ENCODE results near the gene CIAO3. TPM values are rescaled to one million over a fixed set of nuclear protein-coding genes. Genes with fewer than 3 reads are reported as not detected.

Gene CIAO3
- polyA plus RNA-seq, 3 donors: 8.6 to 41.1 (median 11.8) TPM

- Histone ChIP-seq H3K4me3 (replicated peaks in 1 of 3; ENCODE audit: low read depth in 2 of 3, low read length in 3 of 3) (no peak overlapping the region), H4K20me1 (ENCODE audit: insufficient read depth, low read length) (peaks cover 23% of the 10 kb centered on the region), H3K27me3 (ENCODE audit: control insufficient read depth in 2 of 2, insufficient read depth in 2 of 2, low read length in 2 of 2) (peaks cover 0 to 9% of the 10 kb centered on the region in 2 donors), H3K9me3 (replicated peaks in 1 of 2; ENCODE audit: control insufficient read depth in 1 of 2, insufficient read depth in 1 of 2, low read length in 2 of 2) (no peaks in the 10 kb centered on the region), H3K4me1 (ENCODE audit: control insufficient read depth in 1 of 2, insufficient read depth in 2 of 2, low read length in 2 of 2) (peaks cover 3 to 5% of the 10 kb centered on the region in 2 donors), H3K4me2 (replicated peaks; ENCODE audit: extremely low read depth, low read length, poor library complexity, severe bottlenecking) (no peak overlapping the region), H3K79me2 (ENCODE audit: insufficient read depth, low read length) (no peaks in the 10 kb centered on the region), H2AFZ (ENCODE audit: insufficient read depth, low read depth, low read length, poor library complexity, severe bottlenecking) (no peak overlapping the region), H3K9ac (ENCODE audit: insufficient read depth, low read length, poor library complexity, severe bottlenecking) (no peak overlapping the region), H3K27ac (ENCODE audit: low read depth in 1 of 2, low read length in 2 of 2) (no peak overlapping the region), H3K36me3 (replicated peaks in 1 of 2; ENCODE audit: control insufficient read depth in 1 of 2, insufficient read depth in 2 of 2, low read length in 2 of 2) (peaks cover 6 to 8% of the 10 kb centered on the region in 2 donors)
- Mint-ChIP-seq H3K4me3 (no peak overlapping the region), H3K9me3 (peaks cover 0 to 3% (median 0%) of the 10 kb centered on the region in 7 donors), H3K27ac (no peak overlapping the region), H3K4me1 (peaks cover 1% of the 10 kb centered on the region), H3K36me3 (peaks cover 9 to 12% of the 10 kb centered on the region in 2 donors), H3K27me3 (ENCODE audit: low read depth in 3 of 3) (peaks cover 0 to 20% (median 10%) of the 10 kb centered on the region in 3 donors)
- intact Hi-C loops (cut with micrococcal nuclease): no loop called here
- TF ChIP-seq, protein P1, sequence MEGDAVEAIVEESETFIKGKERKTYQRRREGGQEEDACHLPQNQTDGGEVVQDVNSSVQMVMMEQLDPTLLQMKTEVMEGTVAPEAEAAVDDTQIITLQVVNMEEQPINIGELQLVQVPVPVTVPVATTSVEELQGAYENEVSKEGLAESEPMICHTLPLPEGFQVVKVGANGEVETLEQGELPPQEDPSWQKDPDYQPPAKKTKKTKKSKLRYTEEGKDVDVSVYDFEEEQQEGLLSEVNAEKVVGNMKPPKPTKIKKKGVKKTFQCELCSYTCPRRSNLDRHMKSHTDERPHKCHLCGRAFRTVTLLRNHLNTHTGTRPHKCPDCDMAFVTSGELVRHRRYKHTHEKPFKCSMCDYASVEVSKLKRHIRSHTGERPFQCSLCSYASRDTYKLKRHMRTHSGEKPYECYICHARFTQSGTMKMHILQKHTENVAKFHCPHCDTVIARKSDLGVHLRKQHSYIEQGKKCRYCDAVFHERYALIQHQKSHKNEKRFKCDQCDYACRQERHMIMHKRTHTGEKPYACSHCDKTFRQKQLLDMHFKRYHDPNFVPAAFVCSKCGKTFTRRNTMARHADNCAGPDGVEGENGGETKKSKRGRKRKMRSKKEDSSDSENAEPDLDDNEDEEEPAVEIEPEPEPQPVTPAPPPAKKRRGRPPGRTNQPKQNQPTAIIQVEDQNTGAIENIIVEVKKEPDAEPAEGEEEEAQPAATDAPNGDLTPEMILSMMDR (IDR thresholded peaks at IDR 0.05): no peak
- 57% methylated on average over 19 of the region's 19 CpGs for WGBS (ENCODE audit: insufficient coverage)
- no peak for DNase-seq
Measured at GRCh38 chr16:781346-782010, 40.7 kb upstream of the CIAO3 start.

DNA sequence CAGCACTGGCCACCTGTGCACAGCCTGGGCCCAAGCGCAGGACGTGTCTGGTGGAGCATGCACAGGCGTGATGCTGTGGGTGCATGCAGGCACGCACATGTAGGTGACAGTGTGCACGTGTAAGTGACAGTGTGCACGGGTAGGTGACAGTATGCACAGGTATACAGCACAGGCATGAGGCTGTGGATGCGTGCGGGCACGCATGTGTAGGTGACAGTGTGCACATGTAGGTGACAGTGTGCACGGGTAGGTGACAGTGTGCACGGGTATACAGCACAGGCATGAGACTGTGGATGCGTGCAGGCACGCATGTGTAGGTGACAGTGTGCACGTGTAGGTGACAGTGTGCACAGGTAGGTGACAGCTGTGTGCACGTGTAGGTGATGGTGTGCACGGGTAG is 39.5 kb upstream of the CIAO3 start:
- Histone ChIP-seq H3K4me1 (ENCODE audit: control insufficient read depth in 1 of 2, insufficient read depth in 2 of 2, low read length in 2 of 2) (no peaks in the 10 kb centered on the region), H3K36me3 (replicated peaks in 1 of 2; ENCODE audit: control insufficient read depth in 1 of 2, insufficient read depth in 2 of 2, low read length in 2 of 2) (no peaks in the 10 kb centered on the region), H3K4me3 (replicated peaks in 1 of 3; ENCODE audit: low read depth in 2 of 3, low read length in 3 of 3) (no peak overlapping the region), H3K79me2 (ENCODE audit: insufficient read depth, low read length) (no peaks in the 10 kb centered on the region), H3K27me3 (ENCODE audit: control insufficient read depth in 2 of 2, insufficient read depth in 2 of 2, low read length in 2 of 2) (peaks cover 0 to 9% of the 10 kb centered on the region in 2 donors), H3K9ac (ENCODE audit: insufficient read depth, low read length, poor library complexity, severe bottlenecking) (no peak overlapping the region), H3K27ac (ENCODE audit: low read depth in 1 of 2, low read length in 2 of 2) (no peak overlapping the region), H2AFZ (ENCODE audit: insufficient read depth, low read depth, low read length, poor library complexity, severe bottlenecking) (no peak overlapping the region), H3K9me3 (replicated peaks in 1 of 2; ENCODE audit: control insufficient read depth in 1 of 2, insufficient read depth in 1 of 2, low read length in 2 of 2) (no peaks in the 10 kb centered on the region), H3K4me2 (replicated peaks; ENCODE audit: extremely low read depth, low read length, poor library complexity, severe bottlenecking) (no peak overlapping the region), H4K20me1 (ENCODE audit: insufficient read depth, low read length) (peaks cover 11% of the 10 kb centered on the region)
- H3K4me1 Mint-ChIP-seq: no peaks in the 10 kb centered on the region
- no peak for DNase-seq
- H3K9me3 Mint-ChIP-seq: peaks cover 0 to 3% (median 0%) of the 10 kb centered on the region in 7 donors
- H3K4me3 Mint-ChIP-seq: no peak overlapping the region
- peaks cover 5 to 6% of the 10 kb centered on the region in 2 donors for H3K36me3 Mint-ChIP-seq
- intact Hi-C loops (cut with micrococcal nuclease): no loop called here
- peaks cover 0 to 22% (median 10%) of the 10 kb centered on the region in 3 donors for H3K27me3 Mint-ChIP-seq (ENCODE audit: low read depth in 3 of 3)
- TF ChIP-seq, protein P1 (IDR thresholded peaks at IDR 0.05): no peak
- WGBS (ENCODE audit: insufficient coverage): 94% methylated on average over 16 of the region's 16 CpGs
- no peak overlapping the region for H3K27ac Mint-ChIP-seq

Measured in CD14-positive monocyte (primary cell).